GM21515 (cell line): ENCODE results near the gene LRRC7.
"Not testable (repeated sequence)": the region's sequence is repeated elsewhere in the genome, so short reads cannot be mapped to it uniquely, and the experiment has no call there.

Source experiments
- ATAC-seq: cut with Tn5 transposase; IDR thresholded peaks from one replicate; pipeline ENCODE4 v1.9.1; 2021; ENCODE audit not compliant: unreplicated experiment

Gene LRRC7

DNA sequence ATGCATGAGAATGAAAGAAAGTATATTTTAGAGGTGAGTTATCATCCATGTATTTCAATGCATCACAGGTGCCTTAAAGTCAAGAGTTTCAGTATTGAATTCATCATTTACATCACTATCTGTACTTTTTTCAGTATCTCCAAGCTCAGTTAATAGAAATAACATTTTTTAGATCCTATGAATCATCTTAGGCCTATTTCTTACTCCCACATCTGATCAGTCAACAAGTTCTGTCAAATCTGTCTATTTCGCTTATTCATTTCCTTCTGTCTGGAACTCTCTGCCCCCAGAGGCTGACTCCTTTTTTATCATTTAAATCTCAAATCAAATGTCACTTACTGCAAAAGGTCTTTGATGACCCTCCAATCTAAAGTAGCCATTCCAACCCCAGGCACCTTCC is 295.2 kb downstream of the LRRC7 start:
- ATAC-seq, result no peak

DNA sequence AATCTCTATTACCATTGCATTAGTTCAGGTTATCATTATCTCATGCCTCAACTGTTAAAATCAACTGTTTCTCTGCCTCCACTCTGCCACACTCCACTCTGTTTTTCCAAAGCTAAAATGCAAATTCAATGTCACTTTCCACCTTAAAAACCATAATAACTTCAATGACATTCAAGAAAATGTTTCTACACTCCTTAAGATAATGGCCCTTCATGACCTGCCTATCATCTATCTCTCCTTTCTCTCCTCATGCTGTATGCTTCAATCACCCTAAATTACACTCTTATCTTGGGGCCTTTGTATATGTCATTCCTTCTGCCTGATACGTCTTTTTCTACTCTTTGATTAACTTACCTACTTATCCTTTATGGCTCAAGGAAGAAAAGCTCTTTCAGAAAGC is 296.0 kb downstream of the LRRC7 start:
- no peak for ATAC-seq

DNA sequence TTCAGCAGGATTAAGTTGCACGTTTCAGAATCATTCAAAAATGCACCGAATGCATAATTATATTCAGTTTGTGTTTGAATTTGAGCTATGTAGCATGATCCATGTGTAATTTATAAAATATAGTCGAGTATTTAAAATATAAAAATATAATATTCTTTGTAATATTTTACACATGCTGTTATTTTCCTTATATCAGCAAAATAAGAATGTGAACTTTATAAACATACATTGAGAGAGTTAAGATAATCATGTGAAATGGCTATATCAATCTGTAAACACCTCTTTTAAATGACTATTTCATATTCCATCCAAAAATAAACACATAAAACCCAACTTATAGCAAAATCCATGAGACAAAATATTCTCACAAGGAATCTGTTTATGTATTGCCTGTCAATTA is 303.7 kb downstream of the LRRC7 start:
- ATAC-seq, result no peak

DNA sequence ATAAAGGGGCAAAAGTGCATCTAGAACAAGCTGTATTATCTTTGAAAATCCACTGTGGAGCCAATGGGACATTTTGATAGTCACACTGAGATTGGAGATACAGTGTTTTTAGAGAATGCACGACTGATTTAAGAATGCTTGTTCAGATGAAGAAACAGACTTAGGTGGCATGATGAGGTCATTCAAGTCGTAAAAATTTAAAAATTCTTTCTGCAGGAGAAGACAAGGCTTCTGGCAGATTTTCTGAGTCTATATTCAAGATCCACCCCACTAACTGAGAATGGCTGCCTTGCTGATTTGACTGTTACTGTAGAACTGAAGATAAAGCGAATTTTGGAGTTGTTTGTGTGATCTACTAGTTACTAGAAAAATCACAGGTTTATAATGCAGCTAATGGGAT is 310.6 kb downstream of the LRRC7 start:
- ATAC-seq, result no peak

DNA sequence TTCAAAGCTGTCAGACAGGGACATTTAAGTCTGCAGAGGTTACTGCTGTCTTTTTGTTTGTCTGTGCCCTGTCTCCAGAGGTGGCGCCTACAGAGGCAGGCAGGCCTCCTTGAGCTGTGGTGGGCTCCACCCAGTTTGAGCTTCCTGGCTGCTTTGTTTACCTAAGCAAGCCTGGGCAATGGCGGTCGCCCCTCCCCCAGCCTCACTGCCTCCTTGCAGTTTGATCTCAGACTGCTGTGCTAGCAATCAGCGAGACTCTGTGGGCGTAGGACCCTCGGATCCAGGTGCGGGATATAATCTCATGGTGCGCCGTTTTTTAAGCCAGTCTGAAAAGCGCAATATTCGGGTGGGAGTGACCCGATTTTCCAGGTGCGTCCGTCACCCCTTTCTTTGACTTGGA is 320.3 kb downstream of the LRRC7 start:
- ATAC-seq, result not testable (repeated sequence)

DNA sequence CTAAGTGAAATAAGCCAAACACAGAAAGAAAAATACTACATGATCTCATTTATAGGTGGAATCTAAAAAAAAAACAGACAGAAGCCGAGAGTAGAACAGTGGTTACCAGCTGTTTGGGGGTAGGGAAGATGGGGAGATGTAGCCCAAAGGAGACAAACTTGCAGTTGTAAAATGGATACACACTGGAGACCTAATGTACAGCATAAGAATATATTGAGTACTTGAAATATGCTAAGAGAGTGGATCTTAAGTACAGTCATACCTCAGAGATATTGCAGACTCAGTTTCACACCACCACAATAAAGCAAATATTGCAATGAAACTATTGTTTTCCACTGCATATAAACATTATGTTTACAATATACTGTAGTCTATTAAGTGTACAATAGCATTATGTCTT is 320.9 kb downstream of the LRRC7 start:
- no peak for ATAC-seq

DNA sequence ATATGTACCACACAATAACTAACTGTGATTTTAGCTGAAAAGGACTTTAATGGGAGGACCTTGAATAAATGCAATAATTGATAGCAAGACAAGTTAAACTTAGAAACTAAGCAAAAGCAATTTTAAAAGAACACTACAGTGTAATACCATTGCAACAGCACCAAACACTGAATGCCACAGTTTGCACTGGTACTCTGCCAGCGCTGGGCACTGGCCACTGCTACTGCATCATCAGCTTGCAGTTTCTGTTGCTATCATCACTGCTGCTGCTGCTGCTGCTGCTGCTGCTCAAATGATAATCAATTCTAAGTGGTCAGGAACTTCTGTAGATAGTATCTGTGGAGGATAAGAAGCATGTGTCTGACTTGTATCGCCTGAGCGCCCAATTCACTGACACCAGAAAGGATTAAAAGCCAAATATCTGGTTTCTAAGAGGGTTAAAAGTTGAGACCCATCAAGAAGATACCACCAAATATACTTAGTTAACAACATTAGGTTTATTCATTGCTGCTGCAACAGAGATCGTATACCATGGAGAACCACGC is 330.8 kb downstream of the LRRC7 start:
- no peak for ATAC-seq

DNA sequence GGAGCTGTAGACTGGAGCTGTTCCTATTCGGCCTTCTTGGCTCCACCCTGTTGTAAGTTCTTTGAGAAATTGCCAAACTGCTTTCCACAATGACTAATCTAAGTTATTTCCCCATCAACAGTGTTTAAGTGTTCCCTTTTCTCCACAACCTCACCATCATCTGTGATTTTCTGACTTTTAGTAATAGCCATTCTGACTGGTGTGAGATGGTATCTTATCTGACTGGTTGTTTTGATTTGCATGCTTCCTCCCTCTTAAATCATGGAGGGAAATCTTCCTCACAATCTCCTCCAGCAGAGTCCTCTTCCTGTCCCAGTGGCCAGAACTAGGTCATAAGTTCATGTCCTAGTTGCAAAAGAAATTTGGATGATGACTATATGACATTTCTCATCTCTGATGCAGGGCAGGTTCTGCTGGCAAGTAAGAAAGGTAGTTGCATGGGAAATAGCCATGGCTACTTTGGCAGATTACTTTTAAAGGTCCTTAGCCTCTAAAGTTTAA is 343.6 kb downstream of the LRRC7 start:
- ATAC-seq, result no peak

DNA sequence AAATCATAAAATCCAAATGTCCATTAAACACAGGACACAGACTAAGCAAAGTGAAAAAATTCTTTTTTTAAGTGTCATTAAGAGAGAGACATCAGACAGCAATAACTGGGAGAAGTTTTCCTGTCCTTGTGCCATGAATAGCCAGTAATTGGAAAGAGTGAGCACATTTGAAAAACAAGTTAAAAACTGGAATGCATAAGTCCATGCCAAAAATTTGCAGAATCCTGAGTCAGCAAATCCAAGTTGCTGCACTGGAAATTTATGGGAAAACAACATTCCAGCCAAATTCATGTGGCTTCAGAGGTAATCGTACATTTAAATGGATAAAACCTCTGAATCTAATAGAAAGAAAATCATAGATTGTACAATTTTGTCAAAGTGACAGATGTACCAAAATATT is 346.3 kb downstream of the LRRC7 start:
- no peak for ATAC-seq

DNA sequence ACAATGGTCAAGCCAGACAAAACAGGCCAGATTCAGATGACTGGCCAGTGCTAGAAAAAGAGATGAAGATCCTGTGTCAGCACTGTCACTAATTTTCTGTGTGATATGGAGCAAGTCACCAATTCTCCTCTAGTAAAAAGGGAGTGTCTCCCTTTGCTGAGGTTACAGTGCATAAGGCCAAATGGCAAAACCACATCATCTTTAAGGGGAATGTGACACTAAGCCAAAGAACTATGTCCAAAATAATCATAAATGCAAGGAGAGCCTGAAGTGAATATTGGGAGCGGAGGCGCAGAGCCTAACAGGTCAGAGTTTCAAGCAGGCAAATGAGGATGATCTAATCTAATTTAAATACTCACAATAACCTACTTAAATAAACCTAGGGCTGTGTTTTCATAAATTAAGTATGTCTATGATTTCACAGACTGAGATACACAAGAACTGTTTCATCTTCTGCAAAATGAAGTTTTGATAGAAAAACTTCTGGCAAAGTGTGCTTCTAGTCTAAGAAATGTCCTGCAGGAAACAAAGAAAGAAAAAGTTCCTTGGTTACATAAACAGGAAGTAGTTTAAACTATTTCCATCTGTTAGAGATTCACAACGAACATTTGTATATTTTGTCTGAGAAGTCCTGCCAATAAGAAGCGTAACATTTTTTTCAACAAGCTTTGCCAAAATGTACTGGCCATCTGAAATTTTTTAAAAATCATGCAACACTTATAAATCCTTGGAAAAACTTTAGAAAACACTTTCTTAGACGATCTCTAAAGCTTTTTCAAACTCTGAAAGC is 347.4 kb downstream of the LRRC7 start:
- ATAC-seq, result no peak

DNA sequence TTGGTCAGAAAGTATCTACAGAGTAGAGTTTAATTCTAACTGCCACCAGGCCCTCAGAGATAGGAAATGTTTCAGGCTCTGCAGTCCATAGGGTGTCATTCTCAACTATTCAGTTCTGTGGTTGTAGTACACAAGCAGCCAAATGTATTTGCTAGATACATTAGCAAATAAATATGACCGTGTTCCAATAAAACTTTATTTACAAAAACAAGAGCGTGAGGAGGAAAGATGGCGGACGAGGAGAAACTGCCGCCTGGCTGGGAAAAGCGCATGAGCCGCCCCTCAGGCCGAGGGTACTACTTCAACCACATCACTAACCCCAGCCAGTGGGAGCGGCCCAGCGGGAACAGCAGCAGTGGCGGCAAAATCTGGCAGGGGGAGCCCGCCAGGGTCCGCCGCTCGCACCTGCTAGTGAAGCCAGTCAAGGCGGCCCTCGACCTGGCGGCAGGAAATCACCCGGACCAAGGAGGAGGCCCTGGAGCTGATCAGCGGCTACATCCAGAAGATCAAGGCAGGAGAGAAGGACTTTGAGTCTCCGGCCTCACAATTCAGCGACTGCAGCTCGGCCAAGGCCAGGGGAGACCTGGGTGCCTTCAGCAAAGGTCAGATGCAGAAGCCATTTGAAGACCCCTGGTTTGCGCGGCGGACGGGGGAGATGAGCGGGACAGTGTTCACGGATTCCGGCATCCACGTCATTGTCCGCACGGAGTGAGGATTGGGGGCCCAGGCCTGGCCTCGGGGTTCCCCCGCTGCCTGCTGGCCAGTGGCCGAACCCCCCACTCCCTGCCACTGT is 351.6 kb downstream of the LRRC7 start:
- ATAC-seq, result no peak

DNA sequence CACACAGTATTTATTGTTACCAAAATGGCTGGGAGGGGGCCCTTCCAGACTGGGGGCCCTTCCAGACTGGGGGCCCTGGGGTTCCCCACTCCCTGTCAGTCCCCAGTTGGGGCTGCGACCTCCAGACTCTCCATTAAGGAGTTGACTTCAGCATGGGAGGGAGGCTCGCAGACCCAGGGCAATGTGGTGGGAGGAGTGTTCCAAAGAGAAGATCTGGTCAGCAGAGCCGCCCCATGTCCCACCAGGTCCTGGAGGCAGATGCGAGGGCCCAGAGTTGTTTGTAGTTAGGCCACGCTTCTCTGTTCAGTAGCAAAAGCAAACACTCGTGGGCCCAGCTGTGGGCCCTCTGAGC is 352.2 kb downstream of the LRRC7 start:
- no peak for ATAC-seq

DNA sequence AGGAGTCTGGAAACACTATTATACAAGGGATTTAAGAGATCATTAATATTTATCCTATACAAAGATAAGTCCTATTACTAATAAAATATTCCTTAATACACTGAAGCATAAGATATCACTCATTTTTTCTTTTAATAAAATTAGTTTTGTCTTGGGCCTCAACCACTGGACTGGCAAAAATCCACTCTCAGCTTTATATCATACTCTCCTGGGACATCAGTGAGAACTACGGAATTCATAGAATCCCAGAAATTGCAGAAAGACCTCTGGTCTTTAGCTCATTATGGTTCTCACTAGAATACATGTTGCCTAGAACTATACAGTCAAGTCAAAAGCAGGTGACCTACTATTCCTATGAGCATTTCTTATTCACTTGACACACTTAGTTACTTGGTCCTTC is 352.7 kb downstream of the LRRC7 start:
- no peak for ATAC-seq

DNA sequence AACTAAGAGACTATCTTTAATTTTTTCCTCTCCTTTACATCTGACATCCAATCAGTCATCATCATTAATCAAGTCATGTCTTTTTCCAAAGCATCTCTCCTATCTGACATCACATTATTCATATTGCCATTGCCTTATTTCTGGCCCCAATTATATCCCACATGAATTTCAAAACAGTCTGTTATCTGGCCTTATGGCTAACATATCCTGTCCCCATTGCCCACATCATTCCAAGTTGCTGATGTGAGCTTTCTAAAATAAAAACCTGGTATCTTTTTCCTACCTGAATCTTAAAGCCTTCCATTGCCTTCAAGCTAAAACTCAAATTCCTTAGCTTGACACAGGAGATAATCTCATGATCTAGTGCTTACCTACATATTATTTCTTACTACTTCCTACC is 353.8 kb downstream of the LRRC7 start:
- no peak for ATAC-seq

DNA sequence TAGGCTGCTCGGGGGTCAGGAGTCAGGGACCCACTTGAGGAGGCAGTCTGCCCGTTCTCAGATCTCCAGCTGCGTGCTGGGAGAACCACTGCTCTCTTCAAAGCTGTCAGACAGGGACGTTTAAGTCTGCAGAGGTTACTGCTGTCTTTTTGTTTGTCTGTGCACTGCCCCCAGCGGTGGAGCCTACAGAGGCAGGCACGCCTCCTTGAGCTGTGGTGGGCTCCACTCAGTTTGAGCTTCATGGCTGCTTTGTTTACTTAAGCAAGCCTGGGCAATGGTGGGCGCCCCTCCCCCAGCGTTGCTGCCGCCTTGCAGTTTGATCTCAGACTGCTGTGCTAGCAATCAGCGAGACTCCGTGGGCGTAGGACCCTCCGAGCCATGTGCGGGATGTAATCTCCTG is 360.5 kb downstream of the LRRC7 start:
- not testable (repeated sequence) for ATAC-seq

DNA sequence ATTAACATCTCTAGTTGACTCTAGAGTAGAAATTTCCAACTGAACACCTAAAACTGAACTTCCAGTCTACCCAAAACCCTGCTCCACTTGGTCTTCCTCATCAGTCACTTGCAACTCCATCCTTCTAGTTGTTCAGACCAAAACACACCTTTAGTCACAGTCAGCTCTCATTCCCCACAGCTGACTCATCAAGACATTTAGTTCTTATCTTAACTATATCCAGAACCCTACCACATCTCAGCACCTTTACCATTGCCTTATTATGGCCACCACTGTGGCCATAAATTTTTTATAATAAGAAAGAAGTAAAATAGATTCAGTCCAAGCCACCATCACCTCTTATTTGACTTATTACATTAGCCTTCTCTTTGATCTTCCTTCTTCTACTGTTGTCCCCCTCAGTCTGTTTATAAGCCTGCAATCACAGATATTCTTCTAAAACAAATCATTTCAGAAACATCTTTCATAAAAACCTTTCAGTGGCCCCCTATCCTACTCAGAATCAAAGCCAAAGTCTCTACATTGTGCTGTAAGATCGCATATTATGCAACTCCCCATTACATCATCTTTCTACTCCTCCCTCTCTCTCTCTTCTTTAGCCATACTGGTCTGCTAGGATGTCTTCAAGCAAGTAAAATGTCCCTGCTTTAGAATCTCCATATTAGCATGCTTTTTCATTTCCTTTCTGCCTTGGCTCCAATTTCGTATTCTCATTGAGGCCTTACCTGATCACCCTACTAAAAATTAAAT is 361.8 kb downstream of the LRRC7 start:
- ATAC-seq, result no peak

DNA sequence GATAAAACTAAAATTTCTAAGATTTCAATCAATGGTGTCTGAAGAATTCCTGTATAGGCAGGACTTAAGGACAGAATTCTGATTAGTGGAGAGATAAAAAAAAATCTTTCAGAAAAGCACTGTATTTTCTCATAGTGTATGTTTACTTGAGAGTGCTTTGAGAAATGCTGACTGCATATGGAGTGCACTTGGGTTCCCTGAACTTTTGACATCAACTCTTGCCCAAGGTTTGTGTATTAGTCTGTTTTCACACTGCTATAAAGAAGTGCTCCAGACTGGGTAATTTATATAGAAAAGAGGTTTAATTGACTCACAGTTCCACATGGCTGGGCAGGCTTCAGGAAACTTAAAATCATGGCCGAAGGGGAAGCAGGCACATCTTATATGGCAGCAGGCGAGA is 362.7 kb downstream of the LRRC7 start:
- ATAC-seq, result no peak

DNA sequence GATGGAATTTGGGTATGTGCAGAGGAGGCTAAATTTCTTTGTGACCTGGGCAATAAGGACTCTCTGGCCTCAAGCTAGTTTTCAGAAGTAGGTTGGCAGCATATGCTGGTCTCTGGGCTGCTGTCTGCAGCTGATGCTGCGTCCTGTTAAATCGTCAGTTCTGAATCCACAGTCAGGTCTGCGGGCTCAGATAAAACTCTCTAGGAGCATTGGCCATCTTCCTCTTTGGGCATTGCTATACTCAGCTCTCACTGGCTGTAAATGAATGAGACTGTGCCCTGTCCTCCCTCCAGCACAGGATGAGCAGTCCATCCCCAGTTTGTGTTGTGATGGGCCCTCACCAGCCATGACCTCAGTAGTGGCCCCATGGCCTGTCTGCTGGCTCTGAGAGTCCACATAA is 365.0 kb downstream of the LRRC7 start:
- ATAC-seq, result no peak

DNA sequence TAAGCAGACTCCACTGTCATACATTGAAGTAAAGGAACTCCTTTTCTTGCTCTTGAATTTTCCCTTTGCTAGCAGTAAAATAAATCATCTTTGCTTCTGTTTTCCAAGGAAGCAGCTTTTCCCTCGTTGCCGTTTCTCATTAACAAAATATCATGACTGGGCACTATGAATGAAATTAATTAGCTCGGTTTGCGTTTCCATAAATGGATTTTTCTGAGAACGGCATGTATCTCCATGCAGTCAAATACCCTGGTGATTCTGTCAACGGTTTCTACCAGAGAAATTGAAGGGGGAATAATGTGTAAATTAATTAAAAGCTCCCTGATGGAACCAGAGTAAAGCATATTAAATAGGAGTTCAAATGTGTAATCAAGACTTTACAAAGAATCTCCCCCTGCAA is 372.5 kb downstream of the LRRC7 start:
- no peak for ATAC-seq

DNA sequence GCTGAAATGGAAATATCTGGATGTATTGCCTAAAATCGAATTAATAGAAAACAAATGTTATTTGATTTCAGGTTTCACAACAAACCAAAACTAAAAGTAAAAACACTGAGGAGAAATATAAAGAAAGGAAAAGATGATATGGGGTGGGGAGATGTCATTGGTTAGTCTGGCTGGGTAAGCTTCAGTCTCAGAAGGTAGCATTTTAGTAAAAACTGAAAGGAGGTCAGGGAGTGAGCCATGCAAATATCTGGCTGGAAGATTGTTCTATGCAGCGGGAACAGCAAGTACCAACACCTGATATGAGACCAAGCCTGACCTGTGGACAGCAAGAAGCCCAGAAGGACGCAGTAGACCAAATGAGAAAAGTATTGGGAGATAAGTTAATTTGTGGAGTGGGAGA is 373.1 kb downstream of the LRRC7 start:
- ATAC-seq, result no peak

DNA sequence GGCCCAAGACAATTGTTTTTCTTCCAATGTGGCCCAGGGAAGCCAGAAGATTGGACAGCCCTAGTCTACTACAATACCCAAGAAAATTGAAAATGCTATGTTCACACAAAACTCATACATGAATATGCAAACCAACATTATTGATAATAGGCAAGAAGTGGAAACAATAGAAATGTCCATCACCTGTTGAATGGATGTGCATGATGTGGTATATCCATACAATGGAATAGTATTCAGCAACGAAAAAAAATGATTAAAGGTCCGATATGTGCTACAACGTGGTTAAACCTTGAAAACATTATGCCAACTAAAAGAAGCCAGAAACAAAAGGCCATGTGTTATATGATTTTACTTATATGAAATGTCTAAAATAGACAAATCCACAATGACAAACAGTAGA is 375.3 kb downstream of the LRRC7 start:
- ATAC-seq, result no peak
